OCI-LY7 (cell line): ENCODE data around the gene NBL1. TPM values are rescaled to one million over a fixed set of nuclear protein-coding genes. Genes with fewer than 3 reads are reported as not detected.

Source experiments
- BruUV-seq: library from RNA; stranded (reverse); fragments of 400-500 nt; replicated peaks from 2 replicates; lab custom pipeline; 2021; lab: Mats Ljungman, UMichigan
- CTCF ChIA-PET: fragments of 300-600 bp; sonication (Branson Sonifier 250); formaldehyde crosslinking; loops from one replicate; lab custom pipeline; 2022; ENCODE audit warnings: antibody characterized with exemption; ENCODE audit not compliant: unreplicated experiment; lab: Charles Lee
- POLR2A ChIA-PET: fragments of 300-600 bp; sonication (Branson Sonifier 250); formaldehyde crosslinking; loops from one replicate; lab custom pipeline; 2022; ENCODE audit warnings: antibody characterized with exemption; lab: Charles Lee
- DNase-seq: peaks from one replicate; pipeline ENCODE4 v3.0.0-alpha.2; 2015; ENCODE audit warnings: low spot score
- H2AFZ ChIP-seq: fragments of 200-600 bp; sonication (generic), shearing (Covaris generic); 2 replicates; pipeline ENCODE4 v1.6.1; 2014; ENCODE audit warnings: mild to moderate bottlenecking, antibody characterized with exemption, low read length, moderate library complexity
- H3K27ac ChIP-seq: fragments of 200-600 bp; sonication (generic); 2 replicates; pipeline ENCODE4 v1.5.1; 2014; ENCODE audit warnings: mixed run types, low read depth, mild to moderate bottlenecking, moderate library complexity, low read length, inconsistent platforms; ENCODE audit not compliant: poor library complexity, severe bottlenecking
- H3K36me3 ChIP-seq: fragments of 200-600 bp; sonication (generic); 2 replicates; pipeline ENCODE4 v1.6.1; 2014; ENCODE audit warnings: mild to moderate bottlenecking, antibody characterized with exemption, low read length, moderate library complexity, mixed read lengths; ENCODE audit not compliant: insufficient read depth
- H3K4me1 ChIP-seq: fragments of 200-600 bp; sonication (generic); 2 replicates; pipeline ENCODE4 v1.5.1; 2014; ENCODE audit warnings: mild to moderate bottlenecking, low read length; ENCODE audit not compliant: insufficient read depth, poor library complexity, severe bottlenecking
- H3K4me2 ChIP-seq: fragments of 200-600 bp; sonication (generic); 2 replicates; pipeline ENCODE4 v1.6.1; 2014; ENCODE audit warnings: mild to moderate bottlenecking, low read length
- H3K4me3 ChIP-seq: fragments of 200-600 bp; sonication (generic); 2 replicates; pipeline ENCODE4 v1.5.1; 2014; ENCODE audit warnings: mild to moderate bottlenecking, low read depth, low read length; ENCODE audit not compliant: poor library complexity, severe bottlenecking
- H3K79me2 ChIP-seq: fragments of 200-600 bp; sonication (generic); 2 replicates; pipeline ENCODE4 v1.6.1; 2016; ENCODE audit warnings: low read depth, mild to moderate bottlenecking, low read length, moderate library complexity, mixed read lengths; ENCODE audit not compliant: insufficient read depth
- H3K9me2 ChIP-seq: fragments of 200-600 bp; sonication (generic); 2 replicates; pipeline ENCODE4 v1.6.1; 2016; ENCODE audit warnings: mild to moderate bottlenecking, low read length, mixed read lengths; ENCODE audit not compliant: insufficient read depth
- H3K9me3 ChIP-seq: fragments of 200-600 bp; sonication (generic); 2 replicates; pipeline ENCODE4 v1.6.1; 2014; ENCODE audit warnings: mild to moderate bottlenecking, mixed run types, low read length, mixed read lengths
- H4K20me1 ChIP-seq: fragments of 200-600 bp; sonication (generic); 2 replicates; pipeline ENCODE4 v1.6.1; 2014; ENCODE audit warnings: mild to moderate bottlenecking, antibody characterized with exemption, low read length, moderate library complexity, mixed read lengths; ENCODE audit not compliant: insufficient read depth
- CTCF ChIP-seq: fragments of 200-600 bp; sonication (generic); conservative IDR thresholded peaks from 2 replicates; pipeline ENCODE4 v1.5.1; 2014; ENCODE audit warnings: mild to moderate bottlenecking, antibody characterized with exemption, low read length, moderate library complexity, mixed read lengths
- EZH2phosphoT487 ChIP-seq: fragments of 200-600 bp; sonication (generic); IDR thresholded peaks from 2 replicates; pipeline ENCODE4 v1.6.1; 2018; ENCODE audit warnings: low read depth, borderline replicate concordance, mild to moderate bottlenecking, mixed run types, antibody characterized with exemption, low read length, moderate library complexity, mixed read lengths
- intact Hi-C: fragments of 100-400 bp; cut with micrococcal nuclease; formaldehyde crosslinking; loops from one replicate; pipeline ENCODE4 v1.10.0; 2022; ENCODE audit not compliant: unreplicated experiment
- total RNA-seq, 2 experiments: library from RNA; depleted of rRNA in 1 of 2; stranded (reverse); fragments of >200 nt in 1 of 2; shearing (Covaris generic) in 1 of 2; gene quantifications; 2 replicates each; pipeline ENCODE4 v1.2.3, GENCODE V29; 2014 to 2022

The NBL1 gene
- total RNA-seq, 2 experiments from 2014 or later = not detected

- Histone ChIP-seq H3K79me2 (no peaks in the 10 kb centered on the region), H3K9me3 (no peaks in the 10 kb centered on the region), H3K4me3 (no peak overlapping the region), H3K9me2 (no peaks in the 10 kb centered on the region), H3K4me1 (no peaks in the 10 kb centered on the region), H3K27ac (no peak overlapping the region), H2AFZ (no peak overlapping the region), H3K36me3 (no peaks in the 10 kb centered on the region), H3K4me2 (no peak overlapping the region), H4K20me1 (no peaks in the 10 kb centered on the region)
- BruUV-seq = no TSS peak
- peak; percentile 88 for TF ChIP-seq CTCF
- TF ChIP-seq EZH2phosphoT487 = no peak
- intact Hi-C loops = loop anchor here (1.0 kb wide), 1 partner anchor 43 kb away; no protein-coding TSS in a partner anchor
- ChIA-PET POLR2A (interaction anchor here (0.6 to 0.7 kb wide), 2 partner anchors 8 to 12 kb away, joined by 3 read pairs; no protein-coding TSS in a partner anchor), CTCF (interaction anchor here (0.6 to 1.2 kb wide), 3 partner anchors 16 to 43 kb away, joined by 3 read pairs; no protein-coding TSS in a partner anchor)
- peak; percentile 57 for DNase-seq
Measured at GRCh38 chr1:19704247-19705113, 60.4 kb downstream of the NBL1 start.

- TF ChIP-seq CTCF (no peak), EZH2phosphoT487 (no peak)
- POLR2A ChIA-PET = interaction anchor here (0.6 to 0.7 kb wide), 2 partner anchors 9 to 13 kb away, joined by 3 read pairs; no protein-coding TSS in a partner anchor
- Histone ChIP-seq H2AFZ (no peak overlapping the region), H3K4me2 (no peak overlapping the region), H3K9me3 (no peaks in the 10 kb centered on the region), H3K4me3 (no peak overlapping the region), H3K36me3 (no peaks in the 10 kb centered on the region), H3K79me2 (no peaks in the 10 kb centered on the region), H3K9me2 (no peaks in the 10 kb centered on the region), H4K20me1 (no peaks in the 10 kb centered on the region), H3K4me1 (no peaks in the 10 kb centered on the region), H3K27ac (no peak overlapping the region)
- BruUV-seq = no TSS peak
- intact Hi-C loops = no loop called here
- CTCF ChIA-PET = no interaction called here
- no peak for DNase-seq
Measured at GRCh38 chr1:19705464-19705863, 61.4 kb downstream of the NBL1 start.

- no peak overlapping the region for H3K27ac ChIP-seq
- H3K36me3 ChIP-seq = no peaks in the 10 kb centered on the region
- H3K4me1 ChIP-seq = no peaks in the 10 kb centered on the region
- no peak for DNase-seq
- no peak for TF ChIP-seq CTCF
- TF ChIP-seq EZH2phosphoT487 = no peak
- ChIA-PET POLR2A (no interaction called here), CTCF (no interaction called here)
- no peaks in the 10 kb centered on the region for H3K9me3 ChIP-seq
- intact Hi-C loops = no loop called here
- H3K4me3 ChIP-seq = no peak overlapping the region
- BruUV-seq = no TSS peak
- H4K20me1 ChIP-seq = no peaks in the 10 kb centered on the region
- H3K9me2 ChIP-seq = no peaks in the 10 kb centered on the region
- no peak overlapping the region for H2AFZ ChIP-seq
- H3K79me2 ChIP-seq = no peaks in the 10 kb centered on the region
- no peak overlapping the region for H3K4me2 ChIP-seq
Measured at GRCh38 chr1:19706136-19706535, 62.0 kb downstream of the NBL1 start.
